Suprapubic skin (tissue), 4 donors: ENCODE results near the gene RBBP8.

Experiments used
- CTCF ChIP-seq, 2 donors: fragments of 200-600 bp in 1 of 2; fragments of 450-650 bp in 1 of 2; sonication (generic) in 1 of 2; IDR thresholded peaks; one replicate each; pipeline ENCODE4 v1.5.1; 2016 to 2019; ENCODE audit warnings: antibody characterized with exemption in 2 of 2, mild to moderate bottlenecking in 1 of 2, moderate library complexity in 1 of 2
- EP300 ChIP-seq: sonication (generic); formaldehyde crosslinking; IDR thresholded peaks from one replicate; pipeline ENCODE4 v1.6.1; 2017; ENCODE audit warnings: antibody characterized with exemption
- POLR2A ChIP-seq, 2 donors: fragments of 450-650 bp; IDR thresholded peaks; one replicate each; pipeline ENCODE4 v1.6.1; 2017; ENCODE audit warnings: antibody characterized with exemption in 2 of 2, mild to moderate bottlenecking in 2 of 2, moderate library complexity in 2 of 2
- POLR2AphosphoS5 ChIP-seq, 3 donors: sonication (generic); formaldehyde crosslinking; IDR thresholded peaks; one replicate each; pipeline ENCODE4 v1.6.1; 2017; ENCODE audit warnings: antibody characterized with exemption in 3 of 3

- no peak for TF ChIP-seq CTCF (IDR thresholded peaks at IDR 0.05)
- TF ChIP-seq POLR2A (IDR thresholded peaks at IDR 0.05) = no peak
- TF ChIP-seq EP300 = no peak
- TF ChIP-seq POLR2AphosphoS5 (IDR thresholded peaks at IDR 0.05) = no peak
These were observed 18.7 kb downstream of the RBBP8 start for GRCh38 chr18:22951823-22952222.
